Measurements from ENCODE around the gene AQP12A.
"Not testable (repeated sequence)": the region's sequence is repeated elsewhere in the genome, so short reads cannot be mapped to it uniquely, and the experiment has no call there.

The AQP12A gene

GRCh38 chr2:240682431-240683224, 9.0 kb upstream of the AQP12A start, which contains the start of gene AQP12B:
AQP12B (minus strand) TSS chr2:240682885; CDS start chr2:240682837, 48 bp downstream.
- not testable (repeated sequence) for H3K4me3 ChIP-seq (ENCODE audit: low read length); DNase-seq (ENCODE audit: low read depth)

DNA sequence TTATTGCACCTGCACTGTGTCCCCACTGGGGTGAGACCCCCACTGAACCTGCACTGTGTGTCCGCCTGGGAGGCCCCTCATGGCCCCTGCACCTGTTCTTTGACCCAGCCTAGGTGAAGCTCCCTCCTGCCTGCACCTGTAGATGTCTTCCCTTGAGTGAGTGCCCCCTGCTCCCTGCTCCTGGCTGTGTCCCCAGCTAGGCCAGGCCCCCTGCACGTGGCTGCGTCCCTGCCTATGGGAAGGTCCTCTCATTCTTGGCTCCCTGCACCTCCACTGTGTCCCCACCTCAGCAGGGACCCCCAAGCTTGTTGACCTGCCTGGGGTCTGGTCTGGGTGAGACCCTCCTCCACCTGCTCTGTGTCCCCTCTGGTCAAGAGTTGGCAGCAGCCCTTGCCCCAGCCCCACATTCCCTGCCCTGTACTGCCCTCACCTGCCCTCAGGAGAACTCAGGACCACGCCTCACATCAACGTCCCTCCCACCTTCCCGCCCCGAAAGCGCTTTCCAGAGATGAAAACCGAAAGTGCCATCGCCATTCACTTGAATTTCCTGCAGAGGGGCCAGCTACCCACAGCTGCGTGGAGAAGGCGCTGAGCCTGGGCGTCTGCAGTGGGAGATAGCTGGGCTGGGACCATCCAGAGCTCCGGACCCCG, 8.2 kb upstream of the AQP12A start:
- DNase-seq (ENCODE audit: low read depth); H3K4me3 ChIP-seq (ENCODE audit: low read length): not testable (repeated sequence)

DNA sequence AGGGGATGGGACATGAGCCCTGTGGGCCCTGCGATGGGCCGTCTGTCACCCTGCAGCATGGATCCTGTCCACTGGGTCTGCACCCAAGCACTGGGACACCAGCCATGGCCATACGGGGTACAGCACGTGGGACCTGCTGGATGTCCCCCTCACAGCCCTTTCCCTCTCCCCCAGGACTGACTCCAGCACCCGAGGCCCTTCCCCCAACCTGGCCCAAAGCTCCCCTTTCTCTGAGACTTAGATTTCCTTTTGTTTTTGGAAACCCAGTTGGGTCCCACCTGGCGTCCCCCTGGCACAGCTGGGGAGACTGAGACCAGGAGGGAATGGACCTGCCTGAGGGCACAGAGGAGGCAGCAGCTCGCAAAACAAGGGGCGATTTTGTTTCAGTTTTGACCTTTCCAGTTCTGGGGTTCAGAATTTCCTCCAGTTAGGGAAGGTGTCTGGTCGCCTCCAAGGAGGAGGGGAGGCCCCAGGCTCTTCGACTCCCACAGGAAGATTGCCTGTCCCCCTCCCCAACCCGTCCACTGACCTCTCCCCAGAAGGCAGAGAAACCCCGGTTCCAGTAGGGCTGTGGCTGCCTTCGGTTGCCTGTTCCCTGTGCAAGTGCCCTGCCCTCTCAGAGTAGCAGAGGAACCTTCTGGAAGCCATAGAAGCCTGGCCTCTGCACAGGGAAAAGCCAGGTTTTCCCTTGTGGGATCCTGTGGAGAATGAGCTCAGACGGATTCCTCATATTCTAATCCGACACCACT, 7.5 kb upstream of the AQP12A start:
- H3K4me3 ChIP-seq (ENCODE audit: low read length); DNase-seq (ENCODE audit: low read depth): not testable (repeated sequence)

DNA sequence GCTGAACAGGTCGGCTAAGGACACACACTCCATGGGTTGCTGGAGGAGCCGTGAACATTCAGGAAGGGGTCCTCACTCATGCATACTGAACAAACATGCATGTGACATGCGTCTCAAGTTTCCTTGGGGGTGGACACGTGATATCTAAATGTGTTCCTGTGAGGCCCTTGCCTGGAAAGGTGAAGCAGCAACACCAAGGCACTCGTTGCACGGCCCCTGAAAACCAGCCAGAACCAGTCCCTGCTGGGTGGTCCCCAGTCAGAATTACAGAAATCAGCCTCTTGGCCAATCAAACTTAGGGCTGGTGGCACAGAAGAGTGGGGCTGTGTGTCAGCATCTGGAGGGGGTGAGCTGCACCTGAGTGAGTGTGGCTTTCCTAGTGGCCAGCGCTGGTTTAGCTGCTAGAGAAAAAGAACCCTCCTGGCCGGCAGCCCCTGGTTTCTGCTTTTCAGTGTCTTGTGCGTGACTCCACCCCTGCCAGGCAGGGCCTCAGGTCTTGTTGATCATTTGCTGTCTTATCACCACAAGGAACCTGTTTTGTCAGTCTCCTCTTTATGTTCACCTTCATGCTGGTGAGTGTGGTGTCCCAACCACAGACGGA, 5.8 kb upstream of the AQP12A start:
- TF ChIP-seq, protein P1, sequence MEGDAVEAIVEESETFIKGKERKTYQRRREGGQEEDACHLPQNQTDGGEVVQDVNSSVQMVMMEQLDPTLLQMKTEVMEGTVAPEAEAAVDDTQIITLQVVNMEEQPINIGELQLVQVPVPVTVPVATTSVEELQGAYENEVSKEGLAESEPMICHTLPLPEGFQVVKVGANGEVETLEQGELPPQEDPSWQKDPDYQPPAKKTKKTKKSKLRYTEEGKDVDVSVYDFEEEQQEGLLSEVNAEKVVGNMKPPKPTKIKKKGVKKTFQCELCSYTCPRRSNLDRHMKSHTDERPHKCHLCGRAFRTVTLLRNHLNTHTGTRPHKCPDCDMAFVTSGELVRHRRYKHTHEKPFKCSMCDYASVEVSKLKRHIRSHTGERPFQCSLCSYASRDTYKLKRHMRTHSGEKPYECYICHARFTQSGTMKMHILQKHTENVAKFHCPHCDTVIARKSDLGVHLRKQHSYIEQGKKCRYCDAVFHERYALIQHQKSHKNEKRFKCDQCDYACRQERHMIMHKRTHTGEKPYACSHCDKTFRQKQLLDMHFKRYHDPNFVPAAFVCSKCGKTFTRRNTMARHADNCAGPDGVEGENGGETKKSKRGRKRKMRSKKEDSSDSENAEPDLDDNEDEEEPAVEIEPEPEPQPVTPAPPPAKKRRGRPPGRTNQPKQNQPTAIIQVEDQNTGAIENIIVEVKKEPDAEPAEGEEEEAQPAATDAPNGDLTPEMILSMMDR (conservative IDR thresholded peaks at IDR 0.05; ENCODE audit: low read depth, low read length): no peak
- no peak for DNase-seq (ENCODE audit: low read depth)
- no peak overlapping the region for H3K4me3 ChIP-seq (ENCODE audit: low read length)

- DNase-seq (ENCODE audit: low read depth): no peak
- H3K4me3 ChIP-seq (ENCODE audit: low read length): no peak overlapping the region
- TF ChIP-seq, protein P1 (conservative IDR thresholded peaks at IDR 0.05; ENCODE audit: low read depth, low read length): no peak
Measured at GRCh38 chr2:240686460-240686859, 5.2 kb upstream of the AQP12A start.

- no peak overlapping the region for H3K4me3 ChIP-seq (ENCODE audit: low read length)
- TF ChIP-seq, protein P1 (conservative IDR thresholded peaks at IDR 0.05; ENCODE audit: low read depth, low read length): no peak
- DNase-seq (ENCODE audit: low read depth): no peak
Measured at GRCh38 chr2:240687045-240687740, 4.5 kb upstream of the AQP12A start.

- TF ChIP-seq, protein P1 (conservative IDR thresholded peaks at IDR 0.05; ENCODE audit: low read depth, low read length): no peak
- no peak for DNase-seq (ENCODE audit: low read depth)
- no peak overlapping the region for H3K4me3 ChIP-seq (ENCODE audit: low read length)
Measured at GRCh38 chr2:240687741-240688552, 3.7 kb upstream of the AQP12A start.
